Activated CD4-positive, alpha-beta T cell treated with anti-CD3 and anti-CD28 coated beads for 4 hours (primary cell): ENCODE results near the gene PPP2R5E.

Experiments used
- DNase-seq, 2 donors: peaks; one replicate each; pipeline ENCODE4 v3.0.0-alpha.2; 2020

The PPP2R5E gene

GRCh38 chr14:63362389-63362819 is 180.8 kb downstream of the PPP2R5E start:
- no peak for DNase-seq

GRCh38 chr14:63361790-63362189 is 181.4 kb downstream of the PPP2R5E start:
- no peak for DNase-seq

GRCh38 chr14:63357841-63358240 is 185.3 kb downstream of the PPP2R5E start:
- no peak for DNase-seq

DNA sequence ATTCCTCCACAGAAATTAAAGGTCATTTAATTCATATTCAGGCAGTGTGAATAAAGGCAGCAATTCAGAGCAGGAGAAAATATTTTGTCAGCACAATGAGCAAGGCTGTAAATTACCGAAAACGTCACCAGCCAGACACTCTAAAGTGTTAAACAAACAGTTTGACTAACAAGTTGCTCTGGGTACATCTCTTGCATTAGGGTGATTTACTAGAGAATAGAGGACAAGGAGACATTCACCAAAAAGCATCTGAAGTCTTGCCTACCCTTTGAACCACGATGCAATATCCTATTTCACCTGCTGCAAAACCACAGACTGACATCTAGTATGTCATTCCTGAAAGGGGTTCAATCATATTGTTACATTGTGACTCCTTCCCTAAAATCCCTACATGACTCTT is 197.4 kb downstream of the PPP2R5E start:
- DNase-seq, result no peak

GRCh38 chr14:63344336-63344735 is 198.8 kb downstream of the PPP2R5E start:
- DNase-seq, result no peak

- no peak for DNase-seq
Measured at GRCh38 chr14:63343878-63344277, 199.3 kb downstream of the PPP2R5E start.

GRCh38 chr14:63342371-63342770 is 200.8 kb downstream of the PPP2R5E start:
- no peak for DNase-seq

DNA sequence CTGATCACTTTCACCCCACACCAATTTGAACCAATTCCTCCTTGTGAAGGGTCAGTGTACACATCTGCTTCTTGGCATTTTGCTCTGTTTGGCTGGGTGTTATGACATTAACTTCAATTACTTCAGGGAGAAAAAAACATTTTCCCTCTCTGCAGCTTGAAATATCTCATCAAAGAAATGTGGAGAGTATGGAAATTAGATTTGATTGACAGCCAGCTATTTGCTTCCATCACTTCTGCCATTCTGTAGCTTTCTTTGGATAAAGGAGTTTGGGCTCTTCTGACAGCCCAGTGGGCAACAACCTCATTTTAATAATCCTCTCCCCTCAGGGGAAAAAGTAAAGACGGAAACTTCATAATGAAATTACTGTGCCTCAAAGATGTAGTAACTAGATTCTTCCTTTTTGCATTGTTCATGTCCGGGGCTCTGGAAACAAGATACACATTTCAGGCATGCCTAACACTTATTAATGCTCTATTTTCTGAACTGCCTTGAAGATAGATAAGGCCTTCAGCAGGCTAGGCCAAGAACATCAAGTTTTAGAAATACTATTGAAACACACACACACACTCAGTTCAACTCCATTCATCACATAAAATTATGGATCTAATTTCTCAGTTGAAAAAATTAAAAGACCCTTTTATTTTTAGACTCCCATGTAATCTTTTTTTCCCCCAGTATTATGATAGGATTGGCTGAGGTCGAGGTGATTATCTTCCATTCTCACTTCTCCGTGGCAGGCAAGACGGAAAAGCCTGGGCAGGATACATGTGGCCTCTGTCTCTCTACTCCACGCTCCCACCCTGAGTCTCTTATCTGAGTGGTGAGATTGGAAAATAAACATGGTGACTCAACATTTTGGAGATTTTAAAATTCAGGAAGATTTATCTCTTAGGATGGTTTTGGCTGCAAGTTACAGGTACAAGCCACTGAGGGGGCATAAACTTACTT is 214.1 kb downstream of the PPP2R5E start:
- DNase-seq, result no peak

DNA sequence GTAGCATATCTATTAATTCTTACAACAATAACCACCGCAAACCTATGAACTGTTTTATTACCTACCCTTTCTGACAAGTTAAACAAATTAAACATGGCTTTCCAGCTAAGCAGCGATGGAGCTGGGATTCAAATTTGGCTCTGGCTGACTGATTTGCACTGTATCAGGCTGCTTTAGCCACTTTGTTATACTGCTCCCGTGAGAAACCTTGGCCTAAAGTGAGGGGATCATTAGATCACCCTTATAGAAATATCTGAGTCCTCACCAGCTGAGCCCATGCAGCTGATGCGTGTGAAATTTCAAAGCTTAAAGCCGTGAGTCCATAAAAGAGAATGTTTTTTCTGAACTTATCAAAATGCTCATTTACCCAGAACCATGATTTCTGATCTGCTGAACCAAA is 216.3 kb downstream of the PPP2R5E start:
- no peak for DNase-seq

DNA sequence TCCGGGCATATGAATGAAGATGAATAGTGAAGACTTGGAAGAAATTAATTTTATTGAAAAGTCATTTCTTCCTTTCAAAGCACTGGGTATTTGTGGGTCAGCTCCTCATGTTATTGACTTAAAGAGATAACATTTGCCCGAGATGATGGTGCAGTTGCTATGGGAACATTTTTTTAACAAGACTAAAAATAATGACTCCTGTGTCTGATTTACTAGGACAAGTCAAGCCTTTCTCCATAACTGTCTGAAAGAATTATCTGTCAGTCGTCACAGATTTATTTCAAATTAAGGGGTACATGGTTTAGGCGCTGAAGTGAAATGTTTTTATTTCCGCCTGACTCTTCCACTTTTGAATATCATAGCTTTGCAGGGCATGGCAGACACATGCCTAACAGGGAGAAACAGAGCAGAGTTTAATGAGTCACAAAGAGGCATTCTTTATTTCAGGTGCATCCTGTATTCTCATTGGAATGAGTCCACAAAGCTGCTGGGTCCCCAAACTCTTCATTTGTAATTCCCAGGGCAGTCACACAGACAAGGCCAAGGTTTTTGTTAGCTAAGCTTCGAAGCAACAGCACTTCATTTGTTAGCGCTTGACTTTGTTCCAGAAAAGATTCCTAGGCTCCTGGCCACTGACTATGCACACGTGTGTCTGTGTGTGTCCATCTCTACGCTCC is 220.1 kb downstream of the PPP2R5E start:
- DNase-seq, result no peak

DNA sequence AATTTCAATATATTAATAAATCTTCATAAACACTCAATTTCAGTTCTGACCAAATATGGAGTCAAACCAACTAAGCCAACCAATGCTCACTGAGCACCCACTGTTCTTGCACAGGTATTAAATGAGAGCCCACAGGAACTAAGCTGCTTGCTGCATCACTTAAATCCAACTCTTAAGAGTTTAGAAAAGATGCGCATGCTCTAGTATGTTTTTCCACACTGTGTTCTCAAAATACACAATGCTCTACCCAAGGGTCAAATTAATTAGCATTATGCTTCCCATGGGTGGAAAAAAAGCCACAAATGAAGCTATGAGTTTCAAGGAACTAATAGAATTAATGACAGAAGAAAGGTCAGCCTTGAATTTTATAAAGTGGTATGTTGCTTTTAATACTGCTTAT is 220.7 kb downstream of the PPP2R5E start:
- no peak for DNase-seq
